Measurements from ENCODE around the gene TNFSF11.

- TF ChIP-seq CTCF (IDR thresholded peaks at IDR 0.05; ENCODE audit: extremely low read depth in 1 of 2, insufficient read depth in 1 of 2, low read depth in 1 of 2, low read length in 2 of 2) (no peak), FOS (IDR thresholded peaks at IDR 0.05; ENCODE audit: borderline replicate concordance, insufficient read depth, low read length) (no peak), MAX (IDR thresholded peaks at IDR 0.05; ENCODE audit: insufficient read depth, insufficient read length) (no peak), EZH2 (IDR thresholded peaks at IDR 0.05; ENCODE audit: borderline replicate concordance, low read depth, low read length, severe bottlenecking) (no peak), POLR2A (IDR thresholded peaks at IDR 0.05; ENCODE audit: low read depth, low read length) (no peak), POLR2AphosphoS5 (IDR thresholded peaks at IDR 0.05; ENCODE audit: insufficient read depth, low read depth, low read length) (no peak)
Measured at GRCh38 chr13:42532561-42533335, 41.2 kb upstream of the TNFSF11 start.
